Heart right ventricle (tissue), 16 donors: ENCODE measurements around the gene TMTC1. TPM values are rescaled to one million over a fixed set of nuclear protein-coding genes. Genes with fewer than 3 reads are reported as not detected.

ENCODE experiments used
- ATAC-seq, 8 donors: fragments of 200-7000 bp; cut with Tn5 transposase; one replicate each; pipeline ENCODE4 v1.9.1; 2020; ENCODE audit warnings: mild to moderate bottlenecking in 8 of 8, moderate library complexity in 8 of 8, moderate number of reproducible peaks in 1 of 8
- DNase-seq, 2 donors: peaks; one replicate each; pipeline ENCODE4 v3.0.0-alpha.2; 2020
- H3K27ac ChIP-seq, 10 donors: fragments of 200-600 bp; sonication (generic) in 2 of 10; one replicate each; pipeline versions ENCODE4 v1.5.0 to v1.8.0; 2020 to 2022; ENCODE audit warnings: mild to moderate bottlenecking in 3 of 10
- H3K27me3 ChIP-seq, 7 donors: fragments of 200-600 bp; one replicate each; pipeline ENCODE4 v1.8.0; 2021 to 2022; ENCODE audit warnings: mild to moderate bottlenecking in 2 of 7
- H3K36me3 ChIP-seq, 9 donors: fragments of 200-600 bp; sonication (generic) in 1 of 9; one replicate each; pipeline versions ENCODE4 v1.5.0 to v1.8.0; 2020 to 2022; ENCODE audit warnings: mild to moderate bottlenecking in 2 of 9
- H3K4me1 ChIP-seq, 9 donors: fragments of 200-600 bp; sonication (generic) in 1 of 9; one replicate each; pipeline versions ENCODE4 v1.5.0 to v1.8.0; 2020 to 2022; ENCODE audit warnings: mild to moderate bottlenecking in 4 of 9
- H3K4me3 ChIP-seq, 10 donors: fragments of 200-600 bp; sonication (generic) in 2 of 10; one replicate each; pipeline versions ENCODE4 v1.5.0 to v1.8.0; 2020 to 2022; ENCODE audit warnings: mild to moderate bottlenecking in 7 of 10, moderate library complexity in 2 of 10
- H3K9me3 ChIP-seq, 11 donors: fragments of 200-600 bp in 10 of 11; sonication (generic) in 2 of 11; one replicate each; pipeline versions ENCODE4 v1.5.0 to v1.8.0; 2013 to 2022; ENCODE audit warnings: mild to moderate bottlenecking in 2 of 11, control low read depth in 1 of 11, moderate library complexity in 1 of 11
- WGBS, 2 donors: extraction: QIAGEN DNeasy Blood & Tissue Kit; methylation state at CpG; one replicate each; pipeline ENCODE4 v1.1.7; 2013; ENCODE audit warnings: inconsistent platforms in 1 of 2; 5-methylcytosine and 5-hydroxymethylcytosine counted together
- intact Hi-C, 10 donors: fragments of 100-400 bp; cut with DNase I; formaldehyde crosslinking; loops; one replicate each; pipeline versions ENCODE4 v1.11.1 to v1.14.2; 2022
- polyA plus RNA-seq, 2 donors: library from polyadenylated mRNA; stranded (reverse); fragments of 200-250 nt; gene quantifications; one replicate each; pipeline ENCODE4 v1.2.3, GENCODE V29; 2013
- total RNA-seq, 10 donors: library from RNA; stranded (reverse); fragmentation: NEBNext Ultra II Directional in 3 of 10; extraction: Animal tissue kit (Norgen Biotek cat#: 25700) in 3 of 10; gene quantifications; one replicate each; pipeline versions ENCODE4 v1.2.1 to v1.2.4, GENCODE V29; 2021 to 2023
- TF ChIP-seq, protein P1 (sequence below), 9 donors: fragments of 200-600 bp; sonication (generic) in 2 of 9; IDR thresholded peaks; one replicate each; pipeline versions ENCODE4 v1.5.0 to v1.8.0; 2021 to 2022; ENCODE audit warnings: antibody characterized with exemption in 9 of 9, mild to moderate bottlenecking in 5 of 9, moderate library complexity in 1 of 9
- donor health status: Arrhythmogenic right ventricular cardiomyopathy.
- donor health status: ischemic (EF 13 %, LVEDD 7.1; RV severe dilation, severe dysfunction).
- donor health status: healthy with polysubstance abuse.
- donor health status: DM: no; HTN: yes; CAD: no.
- donor health status: DM: no; HTN: no; CAD: no.
- donor health status: ischemic (EF 25% LVEDD 6.9; RV normal size, moderate dysfunction).
- donor health status: ischemic (EF 25% LVEDD 5.7; RV mildly dilated, moderate dysfunction).
- donor health status: healthy.
- donor health status: DM: yes; HTN: yes; CAD: no.
- donor health status: Ischemic cardiomyopathy.
- donor health status: ischemic (EF 35%, LVEDD 5.7; RV mildly dilated, moderate dysfunction).
- donor health status: nonischemic (EF 11% LVEDD 7.7; RV severe dilation, severe dysfunction).
- donor health status: DM: yes; HTN: yes; CAD: no.
- donor health status: PGD.
- donor health status: ischemic (EF 29% LVEDD 5.4; RV normal size, mild dysfunction).
- donor health status: nonischemic (EF 23%, LVEDD 6.1; RV moderate dilation, normal function).

Gene TMTC1
- total and polyA plus RNA-seq, 12 donors: 9.6 to 54.2 (median 22.9) TPM

DNA sequence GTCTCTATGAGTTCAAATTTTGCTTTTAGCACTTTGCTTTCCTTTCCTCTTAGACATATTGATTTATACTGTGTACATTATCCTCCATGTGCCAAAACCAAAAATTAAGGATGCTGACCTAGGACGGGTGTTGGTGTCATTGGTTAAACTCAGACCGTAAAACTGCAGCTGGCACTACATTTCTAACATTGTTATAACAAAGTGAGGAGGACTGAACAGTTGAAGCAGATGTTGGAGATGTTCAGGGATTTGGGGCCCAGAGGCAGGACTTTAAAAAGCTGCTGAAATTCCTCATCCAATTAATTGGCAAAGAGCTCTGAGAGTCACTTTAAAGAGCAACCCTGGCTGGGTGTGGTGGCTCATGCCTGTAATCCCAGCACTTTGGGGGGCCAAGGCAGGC is 72.4 kb downstream of the TMTC1 start:
- Histone ChIP-seq H3K9me3 (no peaks in the 10 kb centered on the region), H3K4me1 (peaks cover 2 to 57% (median 23%) of the 10 kb centered on the region in 9 donors), H3K4me3 (no peak overlapping the region), H3K27ac (peak overlapping the region in 2 of 10 donors; percentile 26 to 37), H3K36me3 (no peaks in the 10 kb centered on the region), H3K27me3 (no peaks in the 10 kb centered on the region)
- TF ChIP-seq, protein P1, sequence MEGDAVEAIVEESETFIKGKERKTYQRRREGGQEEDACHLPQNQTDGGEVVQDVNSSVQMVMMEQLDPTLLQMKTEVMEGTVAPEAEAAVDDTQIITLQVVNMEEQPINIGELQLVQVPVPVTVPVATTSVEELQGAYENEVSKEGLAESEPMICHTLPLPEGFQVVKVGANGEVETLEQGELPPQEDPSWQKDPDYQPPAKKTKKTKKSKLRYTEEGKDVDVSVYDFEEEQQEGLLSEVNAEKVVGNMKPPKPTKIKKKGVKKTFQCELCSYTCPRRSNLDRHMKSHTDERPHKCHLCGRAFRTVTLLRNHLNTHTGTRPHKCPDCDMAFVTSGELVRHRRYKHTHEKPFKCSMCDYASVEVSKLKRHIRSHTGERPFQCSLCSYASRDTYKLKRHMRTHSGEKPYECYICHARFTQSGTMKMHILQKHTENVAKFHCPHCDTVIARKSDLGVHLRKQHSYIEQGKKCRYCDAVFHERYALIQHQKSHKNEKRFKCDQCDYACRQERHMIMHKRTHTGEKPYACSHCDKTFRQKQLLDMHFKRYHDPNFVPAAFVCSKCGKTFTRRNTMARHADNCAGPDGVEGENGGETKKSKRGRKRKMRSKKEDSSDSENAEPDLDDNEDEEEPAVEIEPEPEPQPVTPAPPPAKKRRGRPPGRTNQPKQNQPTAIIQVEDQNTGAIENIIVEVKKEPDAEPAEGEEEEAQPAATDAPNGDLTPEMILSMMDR (IDR thresholded peaks at IDR 0.05): no peak
- intact Hi-C loops: loop anchor here in 1 of 10 donors (5.0 kb wide), 1 partner anchor 71 kb away; the partner anchor contains the start of gene TMTC1
- WGBS, 2 donors: 75 to 88% methylated on average over 2 of the region's 2 CpGs
- DNase-seq (no peak), ATAC-seq (no peak)

GRCh38 chr12:29710104-29710503 is 73.6 kb downstream of the TMTC1 start:
- DNase-seq (peak; percentile 31 to 53), ATAC-seq (peak; percentile 61 to 87 (median 75))
- TF ChIP-seq, protein P1 (IDR thresholded peaks at IDR 0.05): no peak
- Histone ChIP-seq H3K36me3 (no peaks in the 10 kb centered on the region), H3K9me3 (no peaks in the 10 kb centered on the region), H3K4me1 (peaks cover 2 to 70% (median 30%) of the 10 kb centered on the region in 9 donors), H3K27me3 (no peaks in the 10 kb centered on the region), H3K27ac (peak overlapping the region in 7 of 10 donors; percentile 19 to 71 (median 63)), H3K4me3 (peak overlapping the region in 1 of 10 donors; percentile 8)
- intact Hi-C loops: loop anchor here in 1 of 10 donors (5.0 kb wide), 1 partner anchor 72 kb away; the partner anchor contains the start of gene TMTC1
- 24 to 37% methylated on average over 5 of the region's 5 CpGs for WGBS, 2 donors

- Histone ChIP-seq H3K27ac (peak overlapping the region in 7 of 10 donors; percentile 19 to 71 (median 63)), H3K36me3 (peaks cover 0 to 5% (median 0%) of the 10 kb centered on the region in 9 donors), H3K27me3 (no peaks in the 10 kb centered on the region), H3K4me3 (peak overlapping the region in 1 of 10 donors; percentile 8), H3K4me1 (peaks cover 2 to 70% (median 30%) of the 10 kb centered on the region in 9 donors), H3K9me3 (no peaks in the 10 kb centered on the region)
- 71 to 78% methylated on average over 3 of the region's 3 CpGs for WGBS, 2 donors
- DNase-seq (no peak), ATAC-seq (peak in 1 of 8 donors; percentile 19)
- intact Hi-C loops: loop anchor here in 1 of 10 donors (5.0 kb wide), 1 partner anchor 73 kb away; the partner anchor contains the start of gene TMTC1
- TF ChIP-seq, protein P1 (IDR thresholded peaks at IDR 0.05): no peak
Measured at GRCh38 chr12:29709496-29710040, 74.2 kb downstream of the TMTC1 start.

- ATAC-seq (no peak), DNase-seq (no peak)
- H3K9me3 ChIP-seq: no peaks in the 10 kb centered on the region
- H3K27ac ChIP-seq: peak overlapping the region in 3 of 10 donors; percentile 20 to 71 (median 69)
- TF ChIP-seq, protein P1 (IDR thresholded peaks at IDR 0.05): no peak
- H3K4me3 ChIP-seq: no peak overlapping the region
- intact Hi-C loops: no loop called here
- peaks cover 0 to 9% (median 0%) of the 10 kb centered on the region in 9 donors for H3K36me3 ChIP-seq
- H3K4me1 ChIP-seq: peaks cover 2 to 65% (median 30%) of the 10 kb centered on the region in 9 donors
- H3K27me3 ChIP-seq: no peaks in the 10 kb centered on the region
Measured at GRCh38 chr12:29709054-29709453, 74.7 kb downstream of the TMTC1 start.
